T47D (cell line): ENCODE measurements around the gene ATP5F1D.

Experiments used
- DNase-seq, 2 experiments: peaks; one replicate each; pipeline versions ENCODE4 v3.0.0 to v3.0.0-alpha.2; 2011 to 2012; ENCODE audit warnings: low read depth in 1 of 2, low spot score in 1 of 2
- JUND ChIP-seq: IDR thresholded peaks from 2 replicates; pipeline ENCODE4 v1.6.1; 2012; ENCODE audit warnings: low read depth
- in situ Hi-C: cut with HindIII; loops from 2 replicates; pipeline ENCODE4 v1.10.0; 2016; ENCODE audit warnings: low sequenced_read_pairs, low pct_unique_long_range_greater_than_20kb

ATP5F1D gene

GRCh38 chr19:1286487-1287353 lies 45.2 kb downstream of the ATP5F1D start:
- in situ Hi-C loops: no loop called here
- no peak for TF ChIP-seq JUND
- DNase-seq: no peak

DNA sequence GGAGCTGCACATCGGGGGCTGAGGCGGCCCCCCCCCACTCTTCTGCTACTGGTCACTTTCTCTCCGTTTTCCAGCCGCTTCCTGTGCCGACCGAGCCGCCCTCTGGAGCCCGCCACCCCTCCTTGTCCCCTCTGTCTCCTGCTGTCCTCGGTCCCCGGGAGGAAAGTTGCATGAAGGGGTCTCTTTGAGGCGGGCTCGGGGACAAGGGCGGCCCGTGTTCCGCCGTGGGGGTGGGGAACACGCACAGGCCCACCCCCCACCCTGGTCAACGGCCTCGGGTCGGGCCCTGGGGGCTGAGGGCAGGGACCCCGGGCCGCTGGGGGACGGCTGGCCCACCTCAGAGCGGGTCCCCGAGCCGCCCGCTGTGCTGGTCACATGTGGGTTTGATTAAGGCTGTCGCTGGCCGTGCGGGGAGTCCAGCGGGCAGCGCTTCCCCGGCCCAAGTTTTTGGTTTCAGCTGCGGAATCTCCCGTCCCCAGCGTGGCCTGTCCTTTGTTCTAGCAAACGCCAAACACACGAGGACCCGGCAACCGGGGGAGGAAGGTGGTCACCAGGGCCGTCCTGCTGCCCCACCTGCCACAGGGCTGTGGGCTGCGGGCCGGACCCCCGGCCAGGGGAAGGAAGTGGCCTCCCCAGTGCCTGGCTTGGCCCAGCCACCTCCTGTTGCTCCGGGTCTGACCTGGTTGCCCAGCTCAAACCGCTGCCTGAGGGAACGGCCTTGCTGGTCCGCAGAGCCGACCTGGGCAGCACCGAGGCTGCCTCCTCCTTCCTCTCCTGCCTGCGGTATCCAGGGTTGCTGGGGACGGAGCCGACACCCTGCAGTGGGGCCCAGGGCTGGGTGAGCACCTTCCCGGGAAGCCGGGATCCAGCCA lies 46.0 kb downstream of the ATP5F1D start:
- DNase-seq: no peak
- in situ Hi-C loops: no loop called here
- TF ChIP-seq JUND: no peak

GRCh38 chr19:1288226-1288612 lies 46.7 kb downstream of the ATP5F1D start:
- in situ Hi-C loops: no loop called here
- no peak for TF ChIP-seq JUND
- no peak for DNase-seq

DNA sequence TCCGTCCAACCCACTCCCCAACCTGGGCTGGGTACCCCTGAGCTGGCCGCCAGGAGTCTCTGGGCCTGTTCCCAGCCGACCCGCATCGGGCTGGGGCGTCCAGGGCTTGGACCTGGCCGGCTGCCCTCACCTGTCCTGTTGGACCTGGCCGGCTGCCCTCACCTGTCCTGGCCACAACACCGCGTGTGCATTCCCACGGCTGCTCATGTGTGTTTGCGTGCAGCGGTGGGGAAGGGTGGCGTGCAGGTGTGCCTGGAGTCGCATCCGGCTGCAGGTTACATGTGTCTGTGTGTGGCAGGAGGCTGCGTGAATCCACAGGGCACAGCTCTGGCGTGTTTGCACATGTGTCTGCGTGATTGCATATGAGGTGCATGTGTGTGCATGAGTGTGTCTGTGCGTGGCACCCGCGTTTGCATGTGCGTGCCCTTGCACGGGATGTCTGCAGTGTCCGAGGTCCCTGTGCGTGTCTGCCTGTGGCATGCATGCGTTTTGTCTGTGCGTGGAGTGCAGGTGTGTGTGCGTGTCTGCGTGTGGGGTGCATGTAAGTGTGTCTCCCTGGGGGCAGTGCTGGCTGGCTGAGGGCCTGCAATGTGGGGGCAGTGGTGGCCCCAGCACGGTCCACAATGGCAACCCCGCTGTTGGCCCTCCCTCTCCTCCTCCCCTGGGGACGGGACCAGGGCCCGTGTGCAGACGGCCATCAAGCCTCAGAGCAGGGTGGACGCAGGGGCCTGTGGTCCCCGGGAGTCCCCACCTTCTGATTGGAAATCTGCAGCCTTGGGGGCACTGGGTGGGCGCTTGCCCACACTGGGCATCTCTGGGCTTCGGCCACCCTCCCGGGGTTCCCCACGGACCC lies 47.5 kb downstream of the ATP5F1D start:
- in situ Hi-C loops: no loop called here

GRCh38 chr19:1289686-1290025 lies 48.1 kb downstream of the ATP5F1D start:
- in situ Hi-C loops: no loop called here
- DNase-seq: no peak
- no peak for TF ChIP-seq JUND

More for the DNA sequence above, 47.5 kb downstream of the ATP5F1D start:
- no peak for DNase-seq
- TF ChIP-seq JUND: no peak

DNA sequence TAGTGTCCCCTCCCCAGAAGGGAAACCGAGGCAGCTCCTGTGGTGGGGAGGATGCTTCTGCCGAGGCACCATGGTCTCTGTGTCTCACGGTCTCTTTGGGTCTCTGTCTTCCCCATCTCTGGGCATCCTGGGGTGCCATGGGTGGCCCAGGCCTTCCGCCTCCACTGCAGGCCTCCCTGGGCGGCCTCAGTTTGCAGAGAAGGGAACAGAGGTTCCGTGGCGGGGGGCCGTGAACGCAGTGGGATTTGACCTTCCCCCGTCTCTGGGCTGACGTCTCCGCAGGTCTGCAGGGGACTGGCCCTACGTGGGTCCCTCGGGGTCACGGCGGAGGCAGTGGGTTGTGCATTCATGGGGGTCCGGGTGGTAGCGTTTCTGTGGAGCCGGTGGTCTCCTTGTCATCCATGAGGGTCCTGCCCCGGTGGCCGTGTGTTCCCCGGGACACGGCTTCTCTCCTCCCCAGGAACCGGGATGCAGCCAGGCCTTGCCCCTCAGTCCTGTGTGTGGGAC lies 48.7 kb downstream of the ATP5F1D start:
- in situ Hi-C loops: no loop called here
- no peak for DNase-seq
- TF ChIP-seq JUND: no peak

- TF ChIP-seq JUND: no peak
- DNase-seq: no peak
- in situ Hi-C loops: no loop called here
These were observed 49.4 kb downstream of the ATP5F1D start for GRCh38 chr19:1290703-1291651.

DNA sequence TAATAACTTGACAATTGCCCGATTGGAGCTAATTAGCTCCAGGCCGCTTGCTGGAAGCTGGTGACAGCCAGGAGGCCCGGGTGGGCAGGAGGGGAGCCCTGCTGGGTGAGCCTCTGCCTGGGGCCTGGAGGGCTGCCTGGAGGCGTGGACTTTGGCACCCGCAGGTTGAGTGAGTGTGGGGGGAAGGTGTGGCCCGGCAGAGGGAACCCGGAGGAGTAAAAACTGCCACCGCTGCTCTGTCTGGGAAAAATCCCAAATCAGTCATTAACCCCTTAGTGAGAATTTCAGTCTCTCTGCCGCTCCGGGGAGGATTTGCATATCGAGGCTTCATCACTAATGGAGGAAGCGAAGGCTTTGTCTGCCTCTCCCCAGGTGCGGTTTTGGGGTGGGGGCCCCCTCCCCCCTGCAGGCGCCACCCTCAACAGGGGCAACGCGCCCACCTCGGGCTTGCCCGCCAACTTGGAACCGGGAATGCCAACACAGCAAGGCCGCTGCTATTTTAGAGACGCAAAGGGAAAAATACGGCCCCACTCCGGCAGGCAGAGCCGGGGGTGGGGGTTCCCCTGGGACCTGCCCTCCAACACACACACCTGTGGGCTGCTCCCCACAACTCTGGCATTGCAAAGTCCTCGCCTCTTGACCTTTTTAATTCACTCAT lies 50.3 kb downstream of the ATP5F1D start:
- DNase-seq: no peak
- no peak for TF ChIP-seq JUND
- in situ Hi-C loops: no loop called here

GRCh38 chr19:1292419-1293151 lies 51.0 kb downstream of the ATP5F1D start:
- no peak for TF ChIP-seq JUND
- in situ Hi-C loops: no loop called here
- DNase-seq: no peak
